Measurements from ENCODE around the gene KLF16.

DNA sequence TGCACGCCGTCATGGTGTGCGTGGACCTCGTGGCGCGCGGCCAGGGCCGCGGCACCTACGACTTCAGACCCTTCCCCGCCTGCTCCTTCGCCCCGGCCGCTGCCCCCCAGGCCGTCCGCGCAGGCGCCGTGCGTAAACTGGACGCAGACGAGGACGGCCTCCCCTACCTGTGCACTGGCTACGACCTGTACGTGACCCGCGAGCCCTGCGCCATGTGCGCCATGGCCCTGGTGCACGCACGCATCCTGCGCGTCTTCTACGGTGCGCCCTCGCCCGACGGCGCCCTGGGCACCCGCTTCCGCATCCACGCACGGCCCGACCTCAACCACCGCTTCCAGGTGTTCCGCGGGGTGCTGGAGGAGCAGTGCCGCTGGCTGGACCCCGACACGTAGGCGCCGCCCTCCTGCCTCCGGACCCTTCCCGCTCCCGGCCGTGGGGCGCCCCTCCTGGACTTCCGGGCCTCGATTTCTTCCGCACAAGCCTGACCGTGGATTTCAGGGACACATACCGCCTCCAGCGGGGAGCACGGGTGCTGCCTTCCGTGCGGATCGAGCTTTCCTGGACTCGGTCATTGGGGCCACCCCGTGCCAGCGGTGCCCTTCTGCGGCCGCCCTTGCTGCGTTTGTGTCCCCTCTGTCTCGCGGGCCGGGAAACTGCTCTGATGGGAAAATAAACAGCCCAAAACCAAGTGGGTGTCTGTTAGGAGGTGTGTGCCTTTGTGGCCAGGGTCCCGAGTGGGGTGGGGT is 49.6 kb upstream of the KLF16 start:
- TF ChIP-seq, protein P1, sequence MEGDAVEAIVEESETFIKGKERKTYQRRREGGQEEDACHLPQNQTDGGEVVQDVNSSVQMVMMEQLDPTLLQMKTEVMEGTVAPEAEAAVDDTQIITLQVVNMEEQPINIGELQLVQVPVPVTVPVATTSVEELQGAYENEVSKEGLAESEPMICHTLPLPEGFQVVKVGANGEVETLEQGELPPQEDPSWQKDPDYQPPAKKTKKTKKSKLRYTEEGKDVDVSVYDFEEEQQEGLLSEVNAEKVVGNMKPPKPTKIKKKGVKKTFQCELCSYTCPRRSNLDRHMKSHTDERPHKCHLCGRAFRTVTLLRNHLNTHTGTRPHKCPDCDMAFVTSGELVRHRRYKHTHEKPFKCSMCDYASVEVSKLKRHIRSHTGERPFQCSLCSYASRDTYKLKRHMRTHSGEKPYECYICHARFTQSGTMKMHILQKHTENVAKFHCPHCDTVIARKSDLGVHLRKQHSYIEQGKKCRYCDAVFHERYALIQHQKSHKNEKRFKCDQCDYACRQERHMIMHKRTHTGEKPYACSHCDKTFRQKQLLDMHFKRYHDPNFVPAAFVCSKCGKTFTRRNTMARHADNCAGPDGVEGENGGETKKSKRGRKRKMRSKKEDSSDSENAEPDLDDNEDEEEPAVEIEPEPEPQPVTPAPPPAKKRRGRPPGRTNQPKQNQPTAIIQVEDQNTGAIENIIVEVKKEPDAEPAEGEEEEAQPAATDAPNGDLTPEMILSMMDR (IDR thresholded peaks at IDR 0.05; ENCODE audit: insufficient read depth, low read depth, low read length): no peak
- no peak for TF ChIP-seq EZH2 (IDR thresholded peaks at IDR 0.05; ENCODE audit: insufficient read depth, low read length)
